GM23248 (cell line): ENCODE measurements around the gene GJC2. TPM values are rescaled to one million over a fixed set of nuclear protein-coding genes. Genes with fewer than 3 reads are reported as not detected.

ENCODE experiments used
- DNase-seq: peaks from one replicate; pipeline ENCODE4 v3.0.0-alpha.2; 2015
- H2AFZ ChIP-seq: fragments of 200-600 bp; sonication (generic); 2 replicates; pipeline ENCODE4 v1.6.1; 2016; ENCODE audit warnings: antibody characterized with exemption
- H3F3A ChIP-seq: fragments of 200-600 bp; sonication (generic); 2 replicates; pipeline ENCODE4 v1.6.1; 2016; ENCODE audit warnings: mild to moderate bottlenecking, antibody characterized with exemption, mixed run types; ENCODE audit not compliant: insufficient read depth
- H3K27ac ChIP-seq: fragments of 200-600 bp; sonication (generic); 2 replicates; pipeline ENCODE4 v1.5.1; 2016; ENCODE audit warnings: mild to moderate bottlenecking
- H3K27me3 ChIP-seq: fragments of 200-600 bp; sonication (generic); replicated peaks from 2 replicates; pipeline ENCODE4 v1.6.1; 2016; ENCODE audit warnings: mild to moderate bottlenecking; ENCODE audit not compliant: insufficient read depth
- H3K36me3 ChIP-seq: fragments of 200-600 bp; sonication (generic); 2 replicates; pipeline ENCODE4 v1.6.1; 2016; ENCODE audit warnings: low read depth, mild to moderate bottlenecking
- H3K4me1 ChIP-seq: fragments of 200-600 bp; sonication (generic); 2 replicates; pipeline ENCODE4 v1.6.1; 2016; ENCODE audit warnings: mild to moderate bottlenecking; ENCODE audit not compliant: insufficient read depth
- H3K4me2 ChIP-seq: fragments of 200-600 bp; sonication (generic); one replicate; pipeline ENCODE4 v1.6.1; 2016; ENCODE audit warnings: mild to moderate bottlenecking; ENCODE audit not compliant: unreplicated experiment
- H3K4me3 ChIP-seq: fragments of 200-600 bp; sonication (generic); 2 replicates; pipeline ENCODE4 v1.5.1; 2016; ENCODE audit warnings: mild to moderate bottlenecking
- H3K79me2 ChIP-seq: fragments of 200-600 bp; sonication (generic); 2 replicates; pipeline ENCODE4 v1.6.1; 2016; ENCODE audit warnings: mild to moderate bottlenecking; ENCODE audit not compliant: insufficient read depth
- H3K9ac ChIP-seq: fragments of 200-600 bp; sonication (generic); 2 replicates; pipeline ENCODE4 v1.6.1; 2016; ENCODE audit warnings: mild to moderate bottlenecking
- H3K9me2 ChIP-seq: fragments of 200-600 bp; sonication (generic); 2 replicates; pipeline ENCODE4 v1.6.1; 2016; ENCODE audit warnings: mixed run types, mild to moderate bottlenecking, moderate library complexity; ENCODE audit not compliant: insufficient read depth
- H3K9me3 ChIP-seq: fragments of 200-600 bp; sonication (generic); one replicate; pipeline ENCODE4 v1.6.1; 2017; ENCODE audit warnings: low read depth
- H4K20me1 ChIP-seq: fragments of 200-600 bp; sonication (generic); 2 replicates; pipeline ENCODE4 v1.6.0; 2016; ENCODE audit not compliant: insufficient read depth
- EZH2 ChIP-seq: fragments of 200-600 bp; sonication (generic); IDR thresholded peaks from 2 replicates; pipeline ENCODE4 v1.6.1; 2018; ENCODE audit warnings: antibody characterized with exemption, mild to moderate bottlenecking; ENCODE audit not compliant: insufficient read depth, poor library complexity, severe bottlenecking
- EZH2phosphoT487 ChIP-seq: fragments of 200-600 bp; sonication (generic); IDR thresholded peaks from 2 replicates; pipeline ENCODE4 v1.6.1; 2018; ENCODE audit warnings: antibody characterized with exemption, moderate library complexity, mild to moderate bottlenecking, low read depth; ENCODE audit not compliant: insufficient read depth
- WGBS, 2 experiments: methylation state at CpG; one replicate each; pipeline ENCODE4 v1.1.6; 2015 to 2017; ENCODE audit warnings: low lambda C conversion rate in 2 of 2, low coverage in 1 of 2; ENCODE audit errors: missing lambda C conversion rate in 2 of 2; 5-methylcytosine and 5-hydroxymethylcytosine counted together
- in situ Hi-C: fragments of 300-500 bp; cut with MboI; formaldehyde crosslinking; loops from 2 replicates; pipeline ENCODE4 v1.15.0; 2020
- polyA plus RNA-seq: library from polyadenylated mRNA; unstranded; fragments of >200 nt; fragmentation: Nextera tagmentation; extraction: Ambion mirVana; gene quantifications from 2 replicates; pipeline ENCODE4 v1.2.1, GENCODE V29; 2016
- total RNA-seq: library from RNA; depleted of rRNA; stranded (reverse); fragments of >200 nt; shearing (Covaris generic); gene quantifications from 2 replicates; pipeline ENCODE4 v1.2.3, GENCODE V29; 2014

Gene GJC2
- total and polyA plus RNA-seq, 2 experiments from 2014 or later, result 0.08 to 0.54 TPM

DNA sequence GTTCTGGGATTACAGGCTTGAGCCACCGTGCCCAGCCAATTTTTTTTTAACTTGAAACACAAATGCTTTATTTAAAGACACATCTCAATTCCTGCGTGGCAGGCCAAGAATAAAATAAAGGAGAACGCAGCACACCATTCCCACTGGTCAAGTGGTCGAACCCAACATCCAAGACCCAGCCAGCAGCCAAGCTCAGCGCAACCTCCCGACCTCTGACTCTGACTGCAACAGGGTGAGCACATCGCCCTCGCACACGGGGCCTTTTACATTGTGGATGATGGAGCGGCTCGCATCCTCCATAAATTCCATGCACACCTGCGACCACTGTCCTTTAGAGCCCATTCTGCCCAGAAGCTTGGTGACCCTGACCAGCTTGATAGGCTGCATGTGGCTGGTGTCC is 15.1 kb upstream of the GJC2 start:
- Histone ChIP-seq H3K36me3 (no peaks in the 10 kb centered on the region), H4K20me1 (no peaks in the 10 kb centered on the region), H2AFZ (no peak overlapping the region), H3K9ac (no peak overlapping the region), H3K4me3 (no peak overlapping the region), H3K4me2 (no peak overlapping the region), H3K4me1 (no peaks in the 10 kb centered on the region), H3K27me3 (peaks cover 42% of the 10 kb centered on the region), H3F3A (no peaks in the 10 kb centered on the region), H3K27ac (no peak overlapping the region), H3K9me2 (no peaks in the 10 kb centered on the region), H3K9me3 (no peaks in the 10 kb centered on the region), H3K79me2 (no peaks in the 10 kb centered on the region)
- no peak for DNase-seq
- TF ChIP-seq EZH2phosphoT487 (no peak), EZH2 (no peak)
- in situ Hi-C loops, result no loop called here
- 52 to 53% methylated on average over 12 of the region's 12 CpGs for WGBS, 2 experiments

DNA sequence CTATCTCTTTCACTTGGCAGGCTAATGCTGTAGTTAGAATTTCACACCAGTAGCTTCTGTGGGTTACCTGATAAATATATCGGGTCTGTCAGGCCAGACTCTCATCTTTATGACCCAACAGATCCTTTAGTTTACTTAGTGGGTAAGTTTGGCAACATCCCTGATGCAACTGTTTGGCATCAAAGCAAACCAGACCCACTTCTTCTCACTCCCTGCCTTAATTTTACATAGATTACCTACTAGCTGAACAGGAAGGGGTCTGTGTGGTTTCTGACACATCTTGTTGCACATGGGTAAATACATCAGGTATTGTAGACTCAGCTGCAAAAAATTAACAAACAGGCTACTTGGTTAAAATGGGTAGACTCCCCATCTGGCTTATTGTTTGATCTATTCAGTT is 12.8 kb upstream of the GJC2 start:
- DNase-seq, result no peak
- Histone ChIP-seq H3K9me3 (no peaks in the 10 kb centered on the region), H3K79me2 (peaks cover 14% of the 10 kb centered on the region), H3K4me2 (no peak overlapping the region), H3K9me2 (no peaks in the 10 kb centered on the region), H3K4me1 (peaks cover 2% of the 10 kb centered on the region; the same call in 1 of the 2 replicates), H3K27ac (no peak overlapping the region), H4K20me1 (no peaks in the 10 kb centered on the region), H3K27me3 (peaks cover 41% of the 10 kb centered on the region), H3F3A (no peaks in the 10 kb centered on the region), H3K4me3 (no peak overlapping the region), H3K36me3 (no peaks in the 10 kb centered on the region), H2AFZ (no peak overlapping the region), H3K9ac (no peak overlapping the region)
- in situ Hi-C loops, result no loop called here
- WGBS, 2 experiments, result 3 to 7% methylated on average over 1 of the region's 1 CpG
- TF ChIP-seq EZH2 (no peak), EZH2phosphoT487 (no peak)

DNA sequence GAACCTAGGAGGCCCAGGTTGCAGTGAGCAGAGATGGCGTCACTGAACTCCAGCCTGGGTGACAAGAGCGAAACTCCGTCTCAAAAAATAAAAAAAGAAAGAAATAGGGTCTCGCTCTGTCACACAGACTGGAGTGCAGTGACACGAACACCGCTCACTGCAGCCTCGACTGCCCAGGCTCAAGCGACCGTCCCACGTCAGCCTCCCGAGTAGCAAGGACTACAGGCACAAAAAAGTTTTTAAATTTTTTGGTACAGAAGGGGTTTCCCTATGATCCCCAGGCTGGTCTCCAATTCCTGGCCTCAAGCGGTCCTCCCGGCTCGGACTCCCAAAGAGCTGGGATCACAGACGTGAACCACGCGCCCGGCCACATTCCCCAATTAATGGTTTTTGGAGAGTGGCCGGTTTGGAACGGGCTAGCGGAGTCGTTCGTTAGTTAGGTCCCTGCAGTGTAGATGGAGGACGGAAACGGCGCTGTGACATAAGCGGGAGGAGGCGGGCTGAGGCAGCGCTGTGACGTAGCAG is 10.3 kb upstream of the GJC2 start:
- no peak for TF ChIP-seq EZH2phosphoT487
- H3K4me3 ChIP-seq, result peak overlapping the region; percentile 91
- peak overlapping the region; percentile 92 for H2AFZ ChIP-seq
- H3F3A ChIP-seq, result no peaks in the 10 kb centered on the region
- in situ Hi-C loops, result no loop called here
- peak overlapping the region; percentile 93 for H3K27ac ChIP-seq
- peaks cover 40% of the 10 kb centered on the region for H3K79me2 ChIP-seq
- WGBS, 2 experiments, result 20 to 22% methylated on average over 30 of the region's 30 CpGs
- peak overlapping the region; percentile 96 for H3K9ac ChIP-seq
- H3K9me3 ChIP-seq, result no peaks in the 10 kb centered on the region
- no peaks in the 10 kb centered on the region for H3K36me3 ChIP-seq
- DNase-seq, result no peak
- H4K20me1 ChIP-seq, result peaks cover 19% of the 10 kb centered on the region; the same call in 1 of the 2 replicates
- peak overlapping the region; percentile 67 for H3K4me2 ChIP-seq
- H3K9me2 ChIP-seq, result no peaks in the 10 kb centered on the region
- peaks cover 19% of the 10 kb centered on the region for H3K4me1 ChIP-seq
- H3K27me3 ChIP-seq, result peaks cover 22% of the 10 kb centered on the region; the same call in 1 of the 2 replicates

DNA sequence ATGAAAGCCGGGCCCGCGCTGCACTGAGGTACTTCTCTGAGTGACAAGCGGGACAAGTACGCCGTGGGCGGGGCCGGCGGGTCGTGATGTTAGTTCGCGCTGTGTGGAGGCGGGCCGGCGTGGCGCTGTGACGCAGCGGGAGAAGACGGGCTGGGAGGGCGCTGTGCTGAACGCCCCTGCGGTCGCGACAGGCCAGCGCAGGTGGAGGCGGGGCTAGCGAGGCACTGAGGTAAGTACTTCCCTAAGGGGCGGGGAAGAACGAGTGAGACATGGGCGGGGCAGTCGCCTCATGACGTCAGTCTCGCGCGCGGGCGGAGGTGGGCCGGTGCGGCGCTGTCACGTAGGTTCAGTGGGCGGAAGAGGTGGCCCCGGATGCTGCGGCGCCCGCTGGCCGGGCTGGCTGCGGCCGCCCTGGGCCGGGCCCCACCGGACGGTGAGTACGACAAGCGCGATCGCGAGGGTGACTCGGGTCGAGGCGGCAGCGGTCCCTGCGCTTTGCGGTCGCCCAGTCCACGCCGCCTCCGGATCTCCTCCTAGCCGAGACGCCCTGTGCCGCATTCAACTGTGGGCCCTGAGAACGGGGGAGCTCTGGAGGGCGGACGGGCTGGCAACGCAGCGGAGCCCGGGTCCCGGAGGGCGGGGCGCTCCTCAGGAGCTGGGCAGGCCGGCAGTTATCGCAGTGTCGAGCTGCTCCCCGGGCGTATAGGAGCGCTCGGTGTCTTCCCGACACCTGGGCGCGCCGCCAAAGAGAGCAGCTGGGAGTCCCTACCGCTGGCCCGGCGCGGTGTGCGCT is 9.6 kb upstream of the GJC2 start, which contains the start of gene GUK1:
Gene GUK1, plus strand, starts transcription at position 349 of the 793 bp plus-strand sequence. Its CDS starts 24 bp downstream, at position 373.
- DNase-seq, result peak; percentile 99
- peaks cover 47% of the 10 kb centered on the region for H3K79me2 ChIP-seq
- H4K20me1 ChIP-seq, result peaks cover 21% of the 10 kb centered on the region; the same call in 1 of the 2 replicates
- WGBS, 2 experiments, result 1% methylated on average over 73 to 82 of the region's 95 CpGs
- in situ Hi-C loops, result no loop called here
- no peaks in the 10 kb centered on the region for H3F3A ChIP-seq
- peak within 1 kb of the TSS; percentile 96 for H3K9ac ChIP-seq
- H3K4me1 ChIP-seq, result peaks cover 19% of the 10 kb centered on the region
- no peaks in the 10 kb centered on the region for H3K36me3 ChIP-seq
- no peaks in the 10 kb centered on the region for H3K9me2 ChIP-seq
- peaks cover 18% of the 10 kb centered on the region; the same call in 1 of the 2 replicates for H3K27me3 ChIP-seq
- peak within 1 kb of the TSS; percentile 91 for H3K4me3 ChIP-seq
- TF ChIP-seq EZH2 (no peak), EZH2phosphoT487 (no peak)
- no peaks in the 10 kb centered on the region for H3K9me3 ChIP-seq
- peak within 1 kb of the TSS; percentile 89 for H3K4me2 ChIP-seq
- H3K27ac ChIP-seq, result peak within 1 kb of the TSS; percentile 93
- H2AFZ ChIP-seq, result peak within 1 kb of the TSS; percentile 92
